ENCODE measurements around the gene GRAMD1C. TPM values are rescaled to one million over a fixed set of nuclear protein-coding genes. Genes with fewer than 3 reads are reported as not detected.

Gene GRAMD1C
- total RNA-seq, 3 donors from 2014 or later: 1.6 to 49.8 (median 18.4) TPM

DNA sequence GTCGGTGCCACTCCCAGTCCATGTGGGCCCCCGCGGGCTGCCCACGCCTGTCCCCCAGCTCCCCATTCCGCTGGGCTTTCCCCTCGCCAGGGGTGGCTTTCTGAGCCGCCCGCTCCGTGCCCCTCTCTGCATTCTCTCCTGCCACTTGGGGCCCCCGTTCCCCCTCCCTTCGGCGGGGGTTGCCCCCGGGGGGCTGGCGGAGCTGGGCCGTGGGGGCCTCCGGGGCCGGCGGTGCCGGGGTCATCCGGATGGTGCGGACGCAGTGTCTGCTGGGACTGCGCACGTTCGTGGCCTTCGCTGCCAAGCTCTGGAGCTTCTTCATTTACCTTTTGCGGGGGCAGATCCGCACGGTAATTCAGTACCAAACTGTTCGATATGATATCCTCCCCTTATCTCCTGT lies 46.5 kb downstream of the GRAMD1C start:
- Histone ChIP-seq H3K27ac (no peak overlapping the region), H3K9me3 (peaks cover 0 to 4% of the 10 kb centered on the region in 2 donors), H3K4me1 (no peaks in the 10 kb centered on the region), H3K27me3 (no peaks in the 10 kb centered on the region), H3K36me3 (no peaks in the 10 kb centered on the region), H3K4me3 (no peak overlapping the region)
- TF ChIP-seq POLR2A (IDR thresholded peaks at IDR 0.05) (no peak), POLR2AphosphoS5 (IDR thresholded peaks at IDR 0.05) (no peak)
- TF ChIP-seq, protein P1, sequence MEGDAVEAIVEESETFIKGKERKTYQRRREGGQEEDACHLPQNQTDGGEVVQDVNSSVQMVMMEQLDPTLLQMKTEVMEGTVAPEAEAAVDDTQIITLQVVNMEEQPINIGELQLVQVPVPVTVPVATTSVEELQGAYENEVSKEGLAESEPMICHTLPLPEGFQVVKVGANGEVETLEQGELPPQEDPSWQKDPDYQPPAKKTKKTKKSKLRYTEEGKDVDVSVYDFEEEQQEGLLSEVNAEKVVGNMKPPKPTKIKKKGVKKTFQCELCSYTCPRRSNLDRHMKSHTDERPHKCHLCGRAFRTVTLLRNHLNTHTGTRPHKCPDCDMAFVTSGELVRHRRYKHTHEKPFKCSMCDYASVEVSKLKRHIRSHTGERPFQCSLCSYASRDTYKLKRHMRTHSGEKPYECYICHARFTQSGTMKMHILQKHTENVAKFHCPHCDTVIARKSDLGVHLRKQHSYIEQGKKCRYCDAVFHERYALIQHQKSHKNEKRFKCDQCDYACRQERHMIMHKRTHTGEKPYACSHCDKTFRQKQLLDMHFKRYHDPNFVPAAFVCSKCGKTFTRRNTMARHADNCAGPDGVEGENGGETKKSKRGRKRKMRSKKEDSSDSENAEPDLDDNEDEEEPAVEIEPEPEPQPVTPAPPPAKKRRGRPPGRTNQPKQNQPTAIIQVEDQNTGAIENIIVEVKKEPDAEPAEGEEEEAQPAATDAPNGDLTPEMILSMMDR (IDR thresholded peaks at IDR 0.05): no peak
- no peak for DNase-seq (ENCODE audit: low spot score in 2 of 2)
- intact Hi-C loops (cut with DNase I; ENCODE audit: low total_unique reads): no loop called here

DNA sequence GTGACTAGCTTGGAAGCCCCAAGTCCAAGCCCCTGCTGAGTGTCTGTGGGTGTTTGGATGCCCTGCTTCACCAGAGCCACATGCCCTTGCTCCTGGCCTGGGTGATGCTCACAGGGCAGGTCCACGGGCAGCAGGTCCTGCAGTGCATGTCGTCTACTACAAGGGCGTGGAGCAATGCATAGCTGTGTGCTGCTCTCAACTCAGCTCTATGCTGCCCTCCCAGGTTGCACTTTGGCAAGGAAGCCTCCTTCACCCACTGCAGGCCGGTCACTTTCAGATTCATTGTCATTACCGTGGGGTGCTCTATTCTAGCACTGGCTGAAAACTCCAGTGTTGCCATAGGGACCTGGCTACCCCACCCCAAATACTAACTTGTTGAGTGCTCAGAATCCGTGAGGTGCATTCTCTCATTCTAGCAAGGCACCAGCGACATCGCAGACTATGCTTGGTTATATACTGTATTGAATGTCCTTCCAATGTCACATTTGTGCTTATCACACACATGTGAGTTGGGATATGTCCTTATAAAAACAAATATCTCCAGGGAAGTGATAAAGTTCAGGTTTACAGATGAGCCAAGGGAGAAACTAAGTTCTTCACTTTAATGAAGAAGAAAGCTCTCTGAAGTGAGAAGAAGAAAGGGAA lies 51.8 kb downstream of the GRAMD1C start:
- intact Hi-C loops (cut with DNase I; ENCODE audit: low total_unique reads): no loop called here

GRCh38 chr3:113894927-113895326 lies 56.3 kb downstream of the GRAMD1C start:
- Histone ChIP-seq H3K9me3 (no peaks in the 10 kb centered on the region), H3K36me3 (no peaks in the 10 kb centered on the region), H3K27ac (no peak overlapping the region), H3K4me1 (no peaks in the 10 kb centered on the region), H3K27me3 (no peaks in the 10 kb centered on the region), H3K4me3 (no peak overlapping the region)
- DNase-seq (ENCODE audit: low spot score in 2 of 2): no peak
- TF ChIP-seq, protein P1 (IDR thresholded peaks at IDR 0.05): no peak
- TF ChIP-seq POLR2A (IDR thresholded peaks at IDR 0.05) (no peak), POLR2AphosphoS5 (IDR thresholded peaks at IDR 0.05) (no peak)
- intact Hi-C loops (cut with DNase I; ENCODE audit: low total_unique reads): no loop called here

More for the DNA sequence above, 51.8 kb downstream of the GRAMD1C start:
- Histone ChIP-seq H3K27me3 (no peaks in the 10 kb centered on the region), H3K4me3 (no peak overlapping the region), H3K36me3 (no peaks in the 10 kb centered on the region), H3K9me3 (no peaks in the 10 kb centered on the region), H3K4me1 (no peaks in the 10 kb centered on the region), H3K27ac (no peak overlapping the region)
- TF ChIP-seq POLR2A (IDR thresholded peaks at IDR 0.05) (no peak), POLR2AphosphoS5 (IDR thresholded peaks at IDR 0.05) (no peak)
- TF ChIP-seq, protein P1 (IDR thresholded peaks at IDR 0.05): no peak
- DNase-seq (ENCODE audit: low spot score in 2 of 2): no peak

- Histone ChIP-seq H3K4me1 (no peaks in the 10 kb centered on the region), H3K27me3 (no peaks in the 10 kb centered on the region), H3K4me3 (no peak overlapping the region), H3K36me3 (no peaks in the 10 kb centered on the region), H3K27ac (no peak overlapping the region), H3K9me3 (no peaks in the 10 kb centered on the region)
- no peak for TF ChIP-seq POLR2AphosphoS5 (IDR thresholded peaks at IDR 0.05)
- TF ChIP-seq, protein P1 (IDR thresholded peaks at IDR 0.05): no peak
- no peak for TF ChIP-seq POLR2A (IDR thresholded peaks at IDR 0.05)
- DNase-seq (ENCODE audit: low spot score in 2 of 2): no peak
- intact Hi-C loops (cut with DNase I; ENCODE audit: low total_unique reads): no loop called here
Observed at GRCh38 chr3:113895964-113896363, 57.4 kb downstream of the GRAMD1C start.

DNA sequence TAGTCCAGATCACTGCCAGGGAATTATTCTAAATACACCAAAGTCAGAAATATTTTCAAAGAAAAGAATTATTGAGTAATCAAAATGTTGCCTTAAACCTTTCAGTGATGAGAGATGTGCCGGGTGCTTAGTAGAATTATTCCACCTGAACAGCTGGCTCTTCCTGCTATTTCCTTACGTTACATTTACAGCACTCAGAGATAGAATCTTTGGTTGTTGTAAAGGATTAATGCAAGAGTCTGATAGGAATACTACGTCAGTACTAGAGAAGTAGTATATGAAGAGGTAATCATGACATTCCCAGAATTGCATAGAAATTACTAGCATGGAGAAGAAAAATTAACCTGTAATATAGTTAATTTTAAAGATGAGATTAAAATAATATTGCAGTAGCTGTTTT lies 58.3 kb downstream of the GRAMD1C start:
- intact Hi-C loops (cut with DNase I; ENCODE audit: low total_unique reads): no loop called here
- no peaks in the 10 kb centered on the region for H3K27me3 ChIP-seq
- DNase-seq (ENCODE audit: low spot score in 2 of 2): no peak
- no peaks in the 10 kb centered on the region for H3K9me3 ChIP-seq
- peak overlapping the region in 2 of 3 donors; percentile 51 to 58 for H3K4me3 ChIP-seq
- H3K27ac ChIP-seq: peak overlapping the region; percentile 33 to 88
- no peaks in the 10 kb centered on the region for H3K4me1 ChIP-seq
- TF ChIP-seq, protein P1 (IDR thresholded peaks at IDR 0.05): no peak
- TF ChIP-seq POLR2A (IDR thresholded peaks at IDR 0.05) (no peak), POLR2AphosphoS5 (IDR thresholded peaks at IDR 0.05) (no peak)
- H3K36me3 ChIP-seq: no peaks in the 10 kb centered on the region
